GM11168 (cell line): ENCODE measurements around the gene DNAH7.

Experiments used
- in situ Hi-C: fragments of 300-500 bp; cut with MboI; formaldehyde crosslinking; loops from one replicate; pipeline ENCODE4 v1.12.0; 2022; ENCODE audit warnings: low sequenced_read_pairs; ENCODE audit not compliant: unreplicated experiment

DNAH7 gene

DNA sequence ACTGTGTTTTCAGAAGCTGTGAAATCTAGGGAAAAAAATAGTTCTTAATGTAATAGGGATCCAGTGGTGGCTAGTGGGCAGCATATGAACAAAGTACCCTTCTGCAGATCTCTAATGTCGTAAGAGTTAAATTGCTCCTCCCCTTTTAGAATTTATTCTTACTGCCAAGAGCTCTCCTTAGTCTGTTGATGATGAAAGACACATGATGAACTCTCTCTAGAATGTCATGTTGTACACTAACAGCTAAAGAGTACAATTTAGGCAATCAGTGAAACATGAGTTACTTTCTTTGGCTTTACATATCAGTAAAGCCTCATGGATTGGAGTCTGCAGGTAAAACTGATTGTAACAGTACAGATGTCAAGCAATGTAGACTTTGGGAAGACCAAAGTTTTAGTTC, 327.4 kb downstream of the DNAH7 start:
- in situ Hi-C loops = no loop called here

DNA sequence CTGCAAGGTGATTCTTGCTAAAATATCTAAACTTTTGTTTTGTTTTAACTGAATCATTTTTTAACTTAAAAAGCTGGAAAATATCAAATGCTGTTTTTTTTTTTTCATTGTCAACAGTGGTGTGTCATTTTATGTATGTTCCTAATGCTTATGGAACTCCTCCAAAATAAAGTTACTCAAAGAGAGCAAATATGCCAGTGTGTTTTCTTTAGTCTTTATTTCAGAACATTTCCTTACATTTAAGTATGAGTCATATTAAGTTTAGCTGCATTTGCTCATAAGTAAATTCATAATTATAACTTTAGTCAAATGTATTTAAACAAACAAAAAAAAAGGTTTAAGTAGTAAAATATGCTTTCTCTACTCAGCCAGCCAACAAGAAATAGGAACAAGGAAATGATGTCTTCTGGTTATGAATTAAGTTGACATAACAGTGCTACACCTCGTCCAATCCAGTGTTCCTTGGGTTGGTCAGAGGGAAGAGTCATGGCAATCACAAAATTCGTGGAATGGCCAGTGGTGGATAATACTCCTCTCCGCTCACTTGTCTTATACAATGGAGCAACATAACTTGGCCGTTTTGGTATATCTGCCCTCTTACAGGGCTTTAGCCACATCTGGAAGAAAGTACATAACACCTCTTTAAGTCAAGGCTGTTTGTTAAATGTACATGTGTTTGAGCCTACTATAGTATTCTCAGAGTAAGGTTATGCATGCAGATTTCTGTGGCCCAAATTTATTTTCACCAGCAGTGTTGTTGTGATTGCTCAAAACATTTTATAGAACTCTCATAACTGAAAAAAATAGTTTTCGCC, 330.9 kb downstream of the DNAH7 start:
- in situ Hi-C loops = no loop called here

- in situ Hi-C loops = no loop called here
Measured at GRCh38 chr2:195735347-195735746, 333.3 kb downstream of the DNAH7 start.

GRCh38 chr2:195734931-195735330, 333.7 kb downstream of the DNAH7 start:
- in situ Hi-C loops = no loop called here

DNA sequence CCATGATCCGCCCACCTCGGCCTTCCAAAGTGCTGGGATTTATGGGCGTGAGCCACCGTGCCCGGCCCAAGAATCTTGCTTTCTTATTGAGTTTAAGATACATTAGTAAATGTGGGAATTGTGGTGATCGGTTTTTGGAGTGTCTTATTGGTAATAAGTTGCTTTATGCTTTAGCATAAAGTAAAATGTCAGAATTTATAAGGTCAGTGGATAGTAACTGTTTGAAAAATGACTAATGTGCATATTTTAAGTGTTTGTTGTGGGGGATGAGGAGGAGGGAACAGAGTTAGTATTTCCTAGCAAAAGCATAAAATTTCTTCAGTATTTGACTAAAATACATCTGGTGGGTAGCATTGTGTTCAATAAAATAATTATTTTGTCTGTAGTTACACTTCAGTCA, 334.2 kb downstream of the DNAH7 start:
- in situ Hi-C loops = no loop called here

DNA sequence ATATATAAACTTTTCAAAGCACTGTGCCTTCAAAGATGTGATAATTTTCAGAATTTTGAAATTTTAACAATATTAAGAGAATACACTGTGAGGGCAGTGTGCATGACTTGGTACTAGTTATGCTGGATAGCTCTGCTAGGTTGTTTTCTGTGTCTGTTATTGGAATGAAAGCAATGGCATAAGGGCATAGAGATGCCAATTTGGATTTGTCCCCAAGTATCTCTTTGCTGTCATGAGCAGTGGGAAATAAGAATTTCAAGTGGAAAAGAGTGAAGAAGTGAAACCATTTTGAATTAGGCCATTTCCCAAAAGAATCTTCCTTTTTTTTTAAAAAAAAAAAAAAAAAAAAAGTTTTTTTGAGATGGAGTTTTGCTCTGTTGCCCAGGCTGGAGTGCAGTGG, 334.8 kb downstream of the DNAH7 start:
- in situ Hi-C loops = no loop called here

GRCh38 chr2:195732574-195732973, 336.1 kb downstream of the DNAH7 start:
- in situ Hi-C loops = no loop called here

GRCh38 chr2:195730912-195731311, 337.7 kb downstream of the DNAH7 start:
- in situ Hi-C loops = no loop called here

DNA sequence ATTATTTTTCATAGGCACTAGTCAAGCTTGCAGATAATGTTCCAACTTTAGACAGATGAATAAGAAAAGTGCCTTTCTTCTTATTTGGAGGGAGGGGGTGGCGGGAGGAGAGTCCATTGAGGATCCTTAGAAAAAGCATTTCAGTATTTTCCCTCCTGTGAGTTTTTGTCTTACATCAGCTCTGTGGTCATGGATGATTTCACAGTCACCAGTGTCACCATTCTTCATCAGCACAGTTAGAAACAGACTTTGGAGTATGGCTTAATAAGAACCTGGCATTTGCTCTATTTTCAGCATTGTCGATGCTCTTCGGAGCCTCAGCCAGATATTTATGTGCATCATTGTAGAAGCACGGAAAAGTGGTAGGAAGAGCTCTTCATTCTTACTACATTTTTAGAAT, 341.5 kb downstream of the DNAH7 start:
- in situ Hi-C loops = no loop called here

GRCh38 chr2:195722075-195722474, 346.6 kb downstream of the DNAH7 start:
- in situ Hi-C loops = no loop called here

DNA sequence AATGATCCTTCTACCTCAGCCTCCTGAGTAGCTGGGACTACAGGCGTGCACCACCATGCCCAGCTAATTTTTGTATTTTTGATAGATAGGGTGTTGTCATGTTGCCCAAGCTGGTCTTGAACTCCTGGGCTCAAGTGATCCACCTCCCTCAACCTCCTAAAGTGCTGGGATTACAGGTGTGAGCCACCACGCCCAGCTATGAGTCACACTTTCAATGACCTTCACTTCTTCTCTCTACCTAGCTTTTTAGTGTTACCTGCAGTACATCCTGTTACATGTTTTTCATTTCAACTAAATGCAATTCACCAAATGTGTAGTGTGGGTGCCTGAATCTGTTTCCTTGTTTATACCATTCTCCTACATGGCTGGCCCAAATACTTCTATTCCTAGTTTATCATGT, 347.6 kb downstream of the DNAH7 start:
- in situ Hi-C loops = no loop called here

DNA sequence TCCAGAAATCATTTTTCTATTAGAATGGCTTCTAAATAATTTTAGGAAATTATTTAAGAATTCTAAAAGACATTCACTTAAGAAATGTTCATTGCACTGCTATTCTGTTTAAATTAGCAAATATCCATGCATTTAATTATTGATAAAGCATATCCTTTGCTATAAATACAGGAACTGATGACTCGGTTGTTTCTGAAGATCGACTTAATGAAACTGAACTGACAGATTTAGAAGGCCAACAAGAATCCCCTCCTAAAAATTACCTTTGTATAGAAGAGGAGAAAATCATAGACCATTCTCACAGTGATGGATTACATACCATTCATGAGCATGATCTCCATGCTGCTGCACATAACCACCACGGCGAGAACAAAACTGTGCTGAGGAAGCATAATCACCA, 352.2 kb downstream of the DNAH7 start:
- in situ Hi-C loops = no loop called here

- in situ Hi-C loops = no loop called here
Measured at GRCh38 chr2:195711478-195711877, 357.2 kb downstream of the DNAH7 start.

GRCh38 chr2:195709901-195710806, 358.5 kb downstream of the DNAH7 start:
- in situ Hi-C loops = no loop called here

- in situ Hi-C loops = no loop called here
Measured at GRCh38 chr2:195706161-195706900, 362.3 kb downstream of the DNAH7 start.

DNA sequence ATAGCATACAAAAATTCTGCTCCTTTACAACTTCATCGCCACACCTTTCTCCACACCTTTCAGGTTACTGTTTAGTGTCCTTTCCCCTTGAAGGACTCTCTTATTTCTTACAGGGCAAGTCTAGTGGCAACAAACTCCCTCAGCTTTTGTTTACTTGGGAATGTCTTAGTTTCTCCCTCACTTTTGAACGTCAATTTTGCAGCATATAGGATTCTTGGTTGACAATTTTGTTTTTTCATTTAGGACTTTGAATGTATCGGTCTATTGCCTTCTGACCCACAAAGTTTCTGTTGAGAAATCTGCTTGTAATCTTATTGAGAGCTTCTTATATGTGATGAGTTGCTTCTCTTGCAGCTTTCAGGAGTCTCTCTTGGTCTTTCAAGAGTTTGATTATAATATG, 368.2 kb downstream of the DNAH7 start:
- in situ Hi-C loops = no loop called here

DNA sequence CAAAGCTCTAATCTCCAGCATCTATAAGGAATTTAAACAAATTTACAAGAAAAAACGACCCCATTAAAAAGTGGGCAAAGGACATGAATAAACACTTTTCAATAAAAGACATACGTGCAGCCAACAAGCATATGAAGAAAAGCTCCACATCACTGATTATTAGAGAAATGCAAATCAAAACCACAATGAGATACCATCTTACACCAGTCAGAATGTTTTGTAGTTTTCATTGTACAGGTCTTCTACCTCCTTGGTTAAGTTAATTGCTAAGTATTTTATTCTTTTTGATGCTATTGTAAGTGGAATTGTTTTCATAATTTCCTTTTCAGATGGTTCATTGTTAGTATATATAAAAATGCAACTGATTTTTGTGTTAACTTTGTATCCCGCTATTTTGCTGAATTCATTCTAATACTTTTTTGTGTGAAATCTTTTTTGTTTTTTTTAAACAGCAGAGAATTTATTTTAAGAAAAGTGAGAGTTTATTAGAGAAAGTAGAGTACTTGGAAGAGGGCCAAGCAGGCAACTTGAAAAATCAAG, 370.9 kb downstream of the DNAH7 start:
- in situ Hi-C loops = no loop called here

DNA sequence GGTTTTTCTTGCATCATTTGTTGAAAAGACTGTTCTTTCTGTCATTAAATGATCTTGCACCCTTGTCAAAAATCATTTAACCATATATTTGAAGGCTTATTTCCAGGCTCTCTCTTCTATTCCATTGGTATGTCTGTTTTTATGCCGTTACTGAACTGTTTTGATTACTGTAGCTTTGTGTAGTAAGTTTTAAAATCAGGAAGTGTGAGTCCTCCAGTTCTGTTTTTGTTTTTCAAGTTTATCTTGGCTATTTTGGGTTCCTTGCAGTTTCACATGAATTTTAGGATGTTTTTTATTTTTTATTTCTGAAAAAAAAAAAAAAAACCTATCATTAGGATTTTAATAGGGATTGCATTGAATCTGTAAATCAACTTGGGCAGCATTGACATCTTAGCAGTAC, 372.6 kb downstream of the DNAH7 start:
- in situ Hi-C loops = no loop called here

DNA sequence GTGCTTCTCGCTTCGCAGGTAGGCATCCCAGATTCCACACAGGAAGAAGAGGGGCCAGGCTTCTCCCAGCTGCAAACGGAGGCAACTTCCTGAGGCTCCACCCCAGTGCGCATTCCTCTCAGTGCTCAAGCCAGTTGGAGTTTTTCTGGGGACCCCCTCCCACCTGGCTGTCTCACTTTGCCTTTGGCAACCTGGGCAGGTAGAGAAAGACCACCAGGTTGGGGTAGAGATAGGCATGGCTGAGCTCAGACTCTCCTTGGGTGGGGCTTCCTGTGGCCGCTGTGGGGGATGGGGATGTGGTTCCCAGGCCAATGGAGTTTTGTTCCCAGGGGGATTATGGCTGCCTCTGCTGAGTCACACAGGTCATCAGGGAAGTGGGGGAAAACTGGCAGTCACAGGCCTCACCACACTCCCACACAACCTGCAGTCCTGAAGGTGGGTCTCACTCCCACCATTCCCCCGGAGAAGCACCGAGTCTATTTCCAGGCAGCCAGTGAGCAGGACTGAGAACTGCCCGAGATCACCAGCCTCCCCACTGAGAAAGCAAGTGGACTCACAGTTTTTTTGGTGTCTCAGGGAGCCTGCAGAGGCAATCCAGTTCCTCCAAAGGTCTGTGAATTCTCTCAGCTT, 373.5 kb downstream of the DNAH7 start:
- in situ Hi-C loops = no loop called here

- in situ Hi-C loops = no loop called here
Measured at GRCh38 chr2:195694553-195694952, 374.1 kb downstream of the DNAH7 start.
